Activated effector memory CD4-positive, alpha-beta T cell treated with anti-CD3 and anti-CD28 coated beads, Interleukin-2, amount 50 U/mL, for 16 hours (primary cell): ENCODE results near the gene NSMF.

ENCODE experiments used
- DNase-seq: peaks from one replicate; pipeline ENCODE4 v3.0.0-alpha.2; 2020

Gene NSMF

DNA sequence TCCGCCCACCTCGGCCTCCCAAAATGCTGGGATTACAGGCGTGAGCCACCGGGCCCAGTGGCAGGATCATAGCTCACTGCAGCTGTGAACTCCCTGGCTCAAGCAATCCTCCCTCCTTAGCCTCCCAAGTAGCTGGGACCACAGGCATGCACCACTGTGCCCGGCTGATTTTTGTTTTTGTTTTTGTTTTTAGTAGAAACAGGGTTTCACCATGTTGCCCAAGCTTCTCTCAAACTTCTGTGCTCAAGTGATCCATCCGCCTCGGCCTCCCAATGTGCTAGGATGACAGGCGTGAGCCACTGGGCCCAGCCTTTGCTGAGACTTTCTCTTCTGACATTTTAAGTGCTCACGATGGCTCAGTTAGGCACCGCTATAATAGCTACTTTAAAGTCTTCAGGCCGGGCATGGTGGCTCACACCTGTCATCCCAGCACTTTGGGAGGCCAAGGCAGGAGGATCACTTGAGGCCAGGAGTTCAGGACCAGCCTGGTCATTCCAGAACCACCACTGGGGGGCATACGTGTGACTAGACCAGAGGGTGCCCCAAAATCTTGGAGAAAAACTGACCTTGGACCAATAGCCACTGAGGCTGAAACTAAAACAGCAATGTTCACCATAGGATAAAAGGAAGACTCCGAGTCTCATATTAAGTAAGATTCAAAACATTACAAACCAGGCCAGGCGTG, 14.9 kb downstream of the NSMF start:
- no peak for DNase-seq

DNA sequence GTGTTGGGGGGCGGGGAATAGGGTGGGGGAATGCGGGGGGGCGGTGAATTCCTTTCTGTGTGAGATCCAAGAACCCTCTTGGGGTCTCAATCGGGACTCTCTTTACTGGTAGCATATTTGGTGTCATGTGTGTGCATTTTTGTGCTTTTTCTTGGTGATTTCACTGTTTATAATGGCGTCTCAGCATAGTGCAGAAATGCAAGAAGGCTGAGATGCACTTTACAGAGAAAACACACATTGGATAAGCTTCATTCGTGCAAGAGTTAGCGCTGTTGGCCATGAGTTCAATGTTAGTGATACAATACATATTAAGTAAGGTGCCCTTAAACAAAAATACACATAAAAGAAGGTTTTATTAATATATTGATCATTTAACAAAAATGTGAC, 17.2 kb downstream of the NSMF start:
- DNase-seq: no peak

DNA sequence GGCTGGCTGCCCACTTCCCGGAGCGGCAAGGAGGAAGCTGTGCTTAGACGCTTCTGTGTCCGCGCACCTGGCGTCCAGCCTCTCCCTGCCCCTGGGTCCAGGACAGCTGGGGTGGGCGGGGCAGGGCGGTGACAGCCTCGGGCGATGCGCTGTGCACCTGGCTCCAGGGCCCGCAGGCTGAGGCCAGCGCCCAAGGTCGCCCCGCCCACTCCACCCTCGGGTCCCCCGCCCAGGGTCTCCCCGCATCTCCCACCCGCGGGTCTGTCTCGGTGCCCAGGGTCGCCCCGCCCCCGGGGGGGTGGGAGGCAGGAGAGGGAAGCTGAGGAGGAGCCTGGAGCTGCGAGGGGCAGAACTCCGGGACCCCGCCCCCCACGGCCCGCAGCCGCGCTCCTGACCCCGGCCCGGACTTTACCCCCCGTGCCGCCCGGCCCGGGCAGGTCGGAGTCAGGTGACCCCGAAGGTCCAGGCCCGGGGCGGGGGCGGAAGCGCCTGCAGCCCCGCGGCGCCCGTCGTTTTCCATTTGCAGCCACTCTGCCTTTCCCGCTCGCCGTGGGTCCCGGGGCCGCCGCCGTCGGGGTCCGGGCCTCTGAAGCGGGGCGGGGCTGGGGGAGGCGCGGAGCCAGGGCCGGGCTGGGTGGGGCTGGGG, 17.7 kb downstream of the NSMF start, which contains the start of gene ENTPD8:
TSS of gene ENTPD8 (minus strand) at position 69 of the 646 bp plus-strand sequence. CDS start 3,072 bp downstream, outside the sequence.
- DNase-seq: no peak

DNA sequence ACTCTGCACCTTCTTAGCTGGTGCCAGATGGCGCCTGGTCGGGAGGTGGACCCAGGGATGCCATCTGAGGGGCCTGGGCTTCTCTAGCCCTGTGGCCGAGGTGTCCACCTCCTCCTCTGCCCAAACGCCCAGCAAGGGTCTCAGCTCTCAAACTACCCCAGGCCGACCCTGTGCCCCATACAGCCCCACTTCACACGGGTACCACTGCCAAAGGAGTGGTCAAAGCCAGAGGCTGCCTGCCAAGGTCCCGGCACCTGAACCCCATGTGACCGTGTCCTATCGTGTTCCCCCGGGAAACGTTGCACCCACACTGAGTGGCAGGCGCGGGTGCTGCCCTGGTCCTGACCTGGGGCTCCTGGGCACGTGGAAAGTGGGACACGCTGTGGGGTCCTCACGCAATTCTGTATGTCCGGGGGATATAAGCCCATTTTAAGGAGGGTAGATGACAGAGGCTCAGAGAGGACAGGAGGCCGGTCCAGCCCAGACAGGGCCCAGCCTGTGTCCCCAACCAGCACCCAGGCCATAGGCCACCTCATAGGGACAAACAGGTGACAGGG, 19.9 kb downstream of the NSMF start:
- DNase-seq: no peak

DNA sequence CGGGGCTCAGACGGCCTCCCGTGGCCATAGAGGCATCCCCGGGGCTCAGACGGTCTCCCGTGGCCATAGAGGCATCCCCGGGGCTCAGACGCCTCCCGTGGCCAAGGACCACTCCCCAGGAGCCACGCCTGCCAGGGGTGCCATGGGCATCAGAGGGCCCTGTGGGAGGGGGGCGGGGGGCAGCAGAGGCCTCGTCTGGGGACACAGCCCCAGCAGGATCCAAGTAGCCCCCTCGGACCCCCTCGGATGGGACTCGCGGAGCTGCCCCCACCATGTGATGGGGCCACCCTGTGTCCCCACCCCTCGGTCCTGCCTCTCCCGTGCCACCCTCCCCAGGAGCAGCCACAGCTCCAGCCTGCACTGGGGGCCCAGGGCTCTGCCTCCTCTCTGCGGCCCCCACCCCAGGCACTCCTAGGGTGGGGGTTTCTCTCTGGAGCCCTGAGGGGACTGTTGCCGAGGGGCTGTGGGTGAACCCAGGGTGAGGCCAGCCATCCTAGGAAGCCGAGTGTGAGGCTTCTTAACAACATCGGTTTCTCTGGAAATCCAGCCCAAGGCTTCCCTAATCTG, 20.5 kb downstream of the NSMF start:
- DNase-seq: no peak

DNA sequence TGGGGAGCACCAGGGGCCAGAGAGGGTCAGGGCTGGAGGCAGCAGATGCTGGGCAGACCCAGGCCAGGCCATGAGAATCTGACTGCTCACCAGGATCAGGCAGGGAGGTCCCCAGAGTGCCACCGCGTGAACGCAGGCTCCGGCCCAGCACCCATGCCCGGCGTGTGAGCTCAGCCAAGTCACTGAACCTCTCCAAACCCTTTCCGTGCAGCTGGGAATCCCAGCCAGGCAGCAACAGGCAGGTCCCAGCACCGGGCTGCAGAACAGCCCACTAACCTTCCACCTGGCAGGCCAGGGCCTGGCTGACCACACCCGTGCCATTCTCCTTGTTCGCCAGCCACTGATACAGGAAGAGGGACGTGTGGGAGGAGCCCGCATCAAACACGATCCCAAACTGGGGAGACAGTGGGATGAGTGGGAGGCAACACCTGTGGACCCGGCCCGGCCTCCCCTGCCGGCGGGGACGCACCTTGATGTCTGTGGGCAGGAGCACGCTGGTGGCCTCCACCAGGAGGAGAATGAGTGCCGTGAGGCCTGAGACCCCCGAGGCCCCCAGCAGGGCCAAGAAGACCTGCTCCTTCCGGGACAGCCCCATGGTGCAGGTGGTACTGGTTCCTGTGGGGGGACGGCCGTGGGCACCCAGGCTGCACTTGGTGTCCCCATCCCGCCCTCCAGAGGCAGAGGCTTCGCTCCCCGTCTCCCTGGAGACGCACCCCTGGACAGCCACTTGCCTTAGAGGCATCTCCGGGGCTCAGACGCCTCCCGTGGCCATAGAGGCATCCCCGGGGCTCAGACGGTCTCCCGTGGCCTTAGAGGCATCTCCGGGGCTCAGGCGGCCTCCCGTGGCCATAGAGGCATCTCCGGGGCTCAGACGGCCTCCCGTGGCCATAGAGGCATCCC, 21.2 kb downstream of the NSMF start:
- DNase-seq: no peak

DNA sequence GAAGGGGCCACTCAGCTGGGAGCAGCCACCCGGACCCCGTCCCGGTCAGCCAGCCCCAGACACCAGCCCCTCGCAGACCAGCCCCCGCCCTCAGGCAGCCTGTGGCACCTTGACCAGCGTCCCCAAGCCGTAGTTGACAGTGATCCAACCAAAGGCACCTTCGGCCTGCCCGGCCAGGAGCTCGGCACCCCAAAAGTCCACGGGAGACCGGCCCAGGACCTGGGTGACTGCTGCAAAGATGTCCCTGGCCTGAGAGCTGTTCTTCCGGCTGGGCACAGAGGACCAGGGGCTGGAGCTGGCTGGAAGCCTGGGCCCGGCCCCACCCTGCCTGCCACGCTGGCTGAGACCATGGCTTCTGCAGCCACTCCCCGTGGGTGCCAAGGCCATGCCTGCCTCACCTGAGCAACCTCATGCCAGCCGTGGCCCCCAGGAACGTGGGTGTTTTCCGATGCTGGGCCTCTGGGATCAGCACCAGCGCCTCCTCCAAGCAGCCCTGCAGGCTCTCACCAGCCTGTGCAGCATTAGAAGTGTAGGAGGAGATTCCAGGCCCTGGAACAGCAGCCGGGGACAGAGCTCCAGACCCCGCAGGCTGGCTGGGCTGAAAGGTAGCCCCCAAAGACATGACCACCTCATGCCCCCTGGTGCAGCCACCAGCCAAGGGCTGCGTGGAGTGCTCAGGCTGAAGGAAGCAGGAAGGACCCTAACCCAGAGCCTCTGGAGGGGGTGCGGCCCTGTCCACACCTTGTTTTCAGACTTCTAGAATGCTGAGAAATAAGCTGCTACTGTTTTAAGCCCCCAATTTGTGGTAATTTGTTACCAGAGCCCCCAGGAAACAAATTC, 22.2 kb downstream of the NSMF start:
- no peak for DNase-seq

DNA sequence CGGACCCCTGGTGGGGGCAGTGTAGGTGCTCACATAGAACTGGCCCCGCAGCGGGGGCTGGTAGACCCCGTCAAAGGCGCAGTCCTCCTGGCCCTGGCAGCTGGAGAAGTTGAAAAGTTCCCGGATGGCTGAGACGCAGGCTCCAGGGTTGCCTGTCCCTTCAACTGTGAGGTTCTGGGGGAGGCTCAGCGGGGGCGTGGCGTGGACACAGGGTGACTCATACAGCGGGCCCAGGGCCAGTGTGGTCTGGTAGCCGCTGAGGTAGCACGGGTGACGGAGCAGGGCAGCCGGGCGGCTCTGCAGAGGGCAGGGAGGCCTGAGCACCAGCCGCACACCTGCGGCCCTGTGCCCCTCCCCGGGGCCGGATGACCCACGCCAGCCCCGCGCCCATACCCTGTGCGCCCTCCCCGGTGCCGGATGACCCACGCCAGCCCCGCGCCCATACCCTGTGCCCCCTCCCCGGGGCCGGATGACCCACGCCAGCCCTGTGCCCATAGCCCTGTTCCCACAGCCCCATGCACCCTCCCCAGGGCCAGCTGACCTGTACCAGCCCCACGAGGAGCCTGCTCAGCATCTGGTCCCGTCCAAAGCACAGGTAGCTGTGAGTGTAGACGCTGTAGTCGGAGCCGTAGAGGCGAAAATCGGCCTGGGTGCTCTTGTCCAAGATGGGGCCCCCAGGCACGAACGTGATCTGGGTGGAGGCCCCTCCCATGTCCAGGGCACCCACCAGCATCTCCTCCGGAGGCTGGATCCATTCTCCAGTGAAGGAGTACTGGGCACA, 23.0 kb downstream of the NSMF start:
- DNase-seq: no peak

DNA sequence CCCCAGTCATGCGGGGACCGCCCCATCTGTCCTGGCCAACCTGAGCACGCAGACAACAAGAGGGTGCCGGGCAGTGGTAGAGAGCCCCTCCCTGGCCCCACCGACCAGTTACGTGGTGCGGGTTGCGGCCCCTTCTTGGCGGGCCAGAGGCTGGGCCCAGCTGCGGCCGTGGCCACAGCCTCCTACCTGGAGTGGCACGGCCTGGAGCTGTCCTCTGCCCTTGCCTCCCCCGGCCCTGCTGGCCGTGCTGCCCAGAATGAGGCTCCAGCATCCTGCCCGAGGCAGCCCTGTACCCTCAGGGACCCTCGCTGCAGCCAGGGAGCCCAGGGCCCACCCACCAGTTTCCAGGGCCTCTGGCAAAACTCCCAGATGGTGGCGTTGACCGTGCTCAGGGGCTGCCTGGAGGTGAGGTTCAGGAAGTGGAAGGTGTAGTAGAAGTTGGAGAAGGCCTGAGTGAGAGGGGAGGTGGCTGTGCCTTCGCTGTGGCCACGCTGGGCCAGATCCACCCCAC, 23.7 kb downstream of the NSMF start:
- no peak for DNase-seq

DNA sequence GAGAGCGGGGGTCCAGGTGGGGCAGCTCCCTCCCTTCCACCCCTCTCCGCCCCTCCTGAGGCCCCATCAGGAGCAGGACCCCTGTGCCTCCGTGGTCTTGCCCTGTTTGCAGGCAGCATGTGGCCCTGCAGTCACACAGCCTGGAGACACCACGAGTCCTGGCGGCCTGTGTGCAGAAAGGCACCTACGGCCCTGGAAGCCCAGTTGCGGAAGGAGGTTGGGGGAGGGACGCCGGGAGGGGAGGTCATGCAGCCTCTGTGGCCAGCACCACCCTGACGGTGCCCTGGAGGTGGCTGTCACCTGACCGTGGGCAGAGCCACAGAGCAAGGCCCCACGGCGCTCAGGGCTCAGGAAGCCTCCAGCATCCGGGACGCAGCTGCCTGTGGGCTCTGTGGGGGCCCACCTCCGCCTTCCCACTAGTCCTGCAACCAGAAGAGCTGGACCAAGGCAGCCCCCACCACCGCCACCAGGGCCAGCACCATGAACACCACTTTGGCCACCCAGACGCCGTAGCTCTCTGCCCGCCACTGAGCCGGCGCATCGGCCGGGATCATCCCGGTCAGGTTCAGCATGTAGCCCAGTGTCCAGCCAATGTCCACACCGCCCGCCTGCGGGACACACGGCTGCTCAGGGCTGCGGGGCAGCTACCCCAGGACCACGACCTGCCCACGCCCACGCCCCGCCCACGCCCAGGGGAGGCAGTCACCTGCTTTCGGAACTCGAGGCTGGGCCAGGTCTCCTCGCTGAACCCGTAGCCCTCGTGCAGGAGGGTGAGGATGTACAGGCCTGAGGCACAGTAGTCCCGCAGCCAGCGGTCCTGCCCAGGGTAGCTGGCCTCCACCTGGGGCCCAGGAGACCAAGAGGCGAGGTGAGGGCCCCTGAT, 24.4 kb downstream of the NSMF start:
- DNase-seq: no peak

DNA sequence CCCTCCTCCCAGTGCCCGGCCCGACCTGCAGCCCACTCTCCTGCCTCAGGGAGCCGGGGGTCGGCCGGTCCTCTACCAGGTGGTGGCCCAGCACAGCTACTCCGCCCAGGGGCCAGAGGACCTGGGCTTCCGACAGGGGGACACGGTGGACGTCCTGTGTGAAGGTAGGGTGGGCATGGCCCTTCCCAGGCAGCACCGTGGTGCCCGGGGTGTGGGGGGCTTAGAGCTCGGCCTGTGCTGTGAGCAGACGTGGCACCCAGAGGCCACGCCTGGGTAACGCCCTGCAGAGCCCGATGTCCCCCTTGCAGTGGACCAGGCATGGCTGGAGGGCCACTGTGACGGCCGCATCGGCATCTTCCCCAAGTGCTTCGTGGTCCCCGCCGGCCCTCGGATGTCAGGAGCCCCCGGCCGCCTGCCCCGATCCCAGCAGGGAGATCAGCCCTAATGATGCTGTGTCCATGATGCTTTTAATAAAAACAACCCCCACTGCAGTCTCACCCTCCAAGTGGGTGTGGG, 25.2 kb downstream of the NSMF start:
- DNase-seq: no peak

DNA sequence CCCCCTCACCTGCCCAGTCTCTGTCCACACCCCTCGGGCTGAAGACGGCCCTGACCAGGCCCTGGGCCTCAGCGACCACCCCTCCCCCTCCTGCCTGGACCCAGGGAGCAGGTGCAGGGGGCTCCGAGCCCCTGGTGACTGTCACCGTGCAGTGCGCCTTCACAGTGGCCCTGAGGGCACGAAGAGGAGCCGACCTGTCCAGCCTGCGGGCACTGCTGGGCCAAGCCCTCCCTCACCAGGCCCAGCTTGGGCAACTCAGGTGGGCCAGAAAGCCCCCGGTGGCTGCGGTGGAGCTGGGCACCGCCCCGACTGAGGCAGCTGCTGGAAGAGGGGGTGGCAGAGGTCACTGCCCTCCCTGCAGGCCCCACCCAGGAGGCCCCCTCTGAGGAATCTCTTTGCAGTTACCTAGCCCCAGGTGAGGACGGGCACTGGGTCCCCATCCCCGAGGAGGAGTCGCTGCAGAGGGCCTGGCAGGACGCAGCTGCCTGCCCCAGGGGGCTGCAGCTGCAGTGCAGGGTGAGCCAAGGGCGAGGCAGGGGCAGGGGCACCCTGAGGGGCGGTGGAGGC, 25.7 kb downstream of the NSMF start:
- no peak for DNase-seq

DNA sequence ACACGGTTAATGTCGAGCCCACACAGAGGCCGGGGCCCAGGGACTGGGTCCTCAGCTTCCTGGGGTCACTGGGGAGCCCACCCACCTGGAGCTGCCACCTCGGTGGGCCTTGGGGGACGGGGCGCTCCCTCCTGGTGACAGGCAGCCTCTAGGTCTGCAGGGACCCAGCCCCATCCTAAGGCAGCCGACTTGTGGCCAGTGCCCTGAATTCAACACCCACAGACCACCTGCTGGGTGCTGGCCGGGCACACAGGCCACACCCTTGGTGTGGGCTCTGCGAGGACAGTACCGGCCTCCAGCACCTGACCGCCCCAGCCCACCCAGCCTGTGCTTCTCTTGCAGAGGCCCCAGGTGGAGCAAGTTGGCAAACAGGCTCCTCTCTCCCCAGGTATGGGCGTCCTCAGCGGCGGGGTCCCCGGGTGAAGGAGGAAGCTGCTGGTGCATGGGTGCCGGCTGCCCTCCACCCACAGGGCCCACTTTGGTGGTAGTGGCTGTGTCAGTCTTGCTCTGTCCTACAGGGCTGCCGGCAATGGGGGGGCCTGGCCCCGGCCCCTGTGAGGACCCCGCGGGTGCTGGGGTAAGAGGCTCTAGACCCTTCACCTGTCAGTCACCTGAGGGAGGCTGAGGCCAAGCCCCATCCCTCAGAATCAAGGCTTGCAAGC, 26.3 kb downstream of the NSMF start:
- no peak for DNase-seq

DNA sequence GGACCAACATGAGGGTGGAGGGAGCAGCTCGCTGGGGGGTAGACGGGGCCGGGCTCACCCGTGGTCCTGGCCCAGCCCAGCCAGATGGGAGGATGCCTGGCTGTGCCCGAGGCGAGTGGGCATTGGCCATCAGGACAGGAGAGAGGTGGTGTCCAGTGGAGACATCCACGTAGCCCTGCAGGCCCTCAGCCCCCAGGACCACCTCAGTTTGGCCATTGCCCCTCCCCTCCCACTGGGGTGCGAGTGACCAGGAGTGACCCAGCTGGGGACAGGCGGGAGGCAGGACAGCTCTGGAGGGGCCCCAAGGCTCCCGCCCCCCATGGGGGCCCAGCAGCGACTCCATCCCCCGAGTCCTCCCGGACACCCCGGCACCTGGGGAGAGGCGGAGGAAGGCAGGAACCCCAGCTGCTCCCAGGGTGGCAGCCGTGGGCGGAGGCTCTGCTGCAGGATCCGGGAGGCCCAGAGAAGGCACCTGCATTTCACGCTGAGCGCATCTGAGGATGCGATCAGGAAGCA, 27.7 kb downstream of the NSMF start:
- DNase-seq: no peak

DNA sequence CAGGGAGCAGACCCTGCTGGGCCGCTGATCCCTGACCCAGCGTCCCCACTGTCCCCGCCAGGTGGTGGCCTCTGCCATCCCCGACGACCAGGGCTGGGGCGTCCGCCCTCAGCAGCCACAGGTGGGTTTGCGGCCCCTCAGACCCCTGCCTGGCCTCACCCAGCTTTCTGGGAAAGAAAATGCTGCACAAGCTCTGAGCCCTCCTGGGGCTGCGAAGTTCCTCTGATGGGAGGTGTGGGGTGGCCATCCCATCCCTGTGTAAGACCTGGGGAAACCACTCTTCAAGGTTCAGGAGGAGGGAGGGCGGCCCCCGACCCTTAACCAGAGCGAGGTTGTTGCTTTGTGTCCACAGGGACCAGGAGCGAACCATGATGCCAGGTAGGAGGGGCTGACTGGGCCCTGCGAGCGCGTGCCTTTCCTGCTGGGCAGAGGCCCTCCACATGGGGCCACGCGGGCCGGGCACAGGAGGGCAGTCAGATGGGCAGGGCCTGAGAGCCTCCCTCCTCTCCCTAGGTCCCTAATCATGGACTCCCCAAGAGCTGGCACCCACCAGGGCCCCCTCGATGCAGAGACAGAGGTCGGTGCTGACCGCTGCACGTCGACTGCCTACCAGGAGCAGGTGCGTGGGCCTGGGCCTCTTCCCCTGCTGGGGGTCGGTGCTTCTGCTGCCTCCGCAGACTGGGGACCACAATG, 28.3 kb downstream of the NSMF start:
- DNase-seq: no peak

DNA sequence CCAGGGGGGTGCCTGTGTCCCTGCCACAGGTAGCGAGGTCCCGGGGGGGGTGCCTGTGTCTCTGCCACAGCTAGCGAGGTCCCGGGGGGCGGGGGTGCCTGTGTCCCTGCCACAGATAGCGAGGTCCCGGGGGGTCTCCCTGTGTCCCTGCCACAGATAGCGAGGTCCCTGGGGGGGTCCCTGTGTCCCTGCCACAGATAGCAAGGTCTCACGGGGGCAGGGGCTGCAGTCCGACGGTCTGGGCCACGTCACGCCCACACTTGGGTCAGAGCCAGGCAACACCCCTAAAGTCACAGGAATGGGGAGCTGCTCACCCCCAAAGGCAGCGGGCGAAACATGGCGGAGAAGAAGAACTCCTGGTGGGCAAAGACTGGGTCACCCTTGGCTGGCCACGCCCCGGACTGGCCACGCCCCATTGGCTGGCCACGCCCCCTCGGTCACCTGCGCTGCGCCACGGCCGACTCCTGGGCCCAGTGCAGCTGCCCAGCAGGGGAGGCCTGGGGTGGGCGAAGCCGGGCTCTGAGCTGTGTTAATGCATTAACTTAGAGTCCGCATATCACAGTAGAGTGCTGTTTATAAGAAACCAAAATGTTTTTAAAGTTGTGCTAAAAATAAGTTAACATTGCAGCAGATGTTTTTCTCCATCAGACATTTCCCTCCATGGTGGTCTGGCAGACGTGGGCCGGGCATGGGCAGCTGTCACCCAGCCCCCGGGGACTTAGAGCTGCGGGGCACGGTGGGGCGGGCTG, 29.0 kb downstream of the NSMF start:
- no peak for DNase-seq

DNA sequence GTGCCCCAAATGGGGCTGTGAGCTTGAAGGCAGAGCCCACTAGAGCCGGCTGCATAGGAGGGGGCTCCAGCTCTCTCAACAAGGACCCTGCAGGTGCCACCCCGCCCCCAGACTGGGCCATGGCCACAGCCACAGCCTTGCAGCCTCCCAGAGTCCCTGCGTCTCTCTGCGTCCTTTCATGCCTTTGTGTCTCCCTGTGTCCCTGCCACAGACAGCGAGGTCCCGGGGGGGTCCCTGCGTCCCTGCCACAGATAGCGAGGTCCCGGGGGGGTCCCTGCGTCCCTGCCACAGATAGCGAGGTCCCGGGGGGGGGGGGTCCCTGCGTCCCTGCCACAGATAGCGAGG, 29.6 kb downstream of the NSMF start:
- no peak for DNase-seq
